ENCODE measurements around the gene ACP4. TPM values are rescaled to one million over a fixed set of nuclear protein-coding genes. Genes with fewer than 3 reads are reported as not detected.

ACP4 gene
- total and polyA plus RNA-seq, 5 donors from 2014 or later = not detected

- H3K27me3 ChIP-seq (ENCODE audit: control insufficient read depth, insufficient read depth, low read length) = peaks cover 3% of the 10 kb centered on the region
- Mint-ChIP-seq H3K27me3 (peaks cover 9% of the 10 kb centered on the region), H3K4me3 (peak overlapping the region in 1 of 4 donors; percentile 31), H3K36me3 (no peaks in the 10 kb centered on the region), H3K27ac (no peak overlapping the region), H3K9me3 (peaks cover 0 to 4% (median 0%) of the 10 kb centered on the region in 7 donors), H3K4me1 (peaks cover 0 to 6% (median 2%) of the 10 kb centered on the region in 4 donors)
- H3K27ac ChIP-seq (ENCODE audit: insufficient read depth, low read length, poor library complexity, severe bottlenecking) = no peak overlapping the region
- peaks cover 4% of the 10 kb centered on the region for H3K4me1 ChIP-seq (ENCODE audit: control insufficient read depth, insufficient read depth, low read length, poor library complexity, severe bottlenecking)
- no peak for ATAC-seq (ENCODE audit: low read depth in 2 of 2)
- H3K4me3 ChIP-seq (ENCODE audit: low read depth, low read length) = no peak overlapping the region
- no peaks in the 10 kb centered on the region for H3K9me3 ChIP-seq (ENCODE audit: control insufficient read depth in 2 of 2, low read length in 2 of 2)
- no peak for DNase-seq
- H3K36me3 ChIP-seq (ENCODE audit: control insufficient read depth, insufficient read depth, low read length) = no peaks in the 10 kb centered on the region
Measured at GRCh38 chr19:50812474-50812873, 22.3 kb downstream of the ACP4 start.

- Mint-ChIP-seq H3K9me3 (peaks cover 0 to 5% (median 0%) of the 10 kb centered on the region in 7 donors), H3K27ac (no peak overlapping the region), H3K4me3 (no peak overlapping the region), H3K27me3 (peaks cover 21% of the 10 kb centered on the region), H3K4me1 (peaks cover 0 to 18% (median 6%) of the 10 kb centered on the region in 4 donors), H3K36me3 (no peaks in the 10 kb centered on the region)
- ATAC-seq (ENCODE audit: low read depth in 2 of 2) (no peak), DNase-seq (no peak)
- Histone ChIP-seq H3K4me1 (ENCODE audit: control insufficient read depth, insufficient read depth, low read length, poor library complexity, severe bottlenecking) (peaks cover 14% of the 10 kb centered on the region), H3K27me3 (ENCODE audit: control insufficient read depth, insufficient read depth, low read length) (peaks cover 5% of the 10 kb centered on the region), H3K4me3 (ENCODE audit: low read depth, low read length) (no peak overlapping the region), H3K27ac (ENCODE audit: insufficient read depth, low read length, poor library complexity, severe bottlenecking) (no peak overlapping the region), H3K36me3 (ENCODE audit: control insufficient read depth, insufficient read depth, low read length) (no peaks in the 10 kb centered on the region), H3K9me3 (ENCODE audit: control insufficient read depth in 2 of 2, low read length in 2 of 2) (no peaks in the 10 kb centered on the region)
Measured at GRCh38 chr19:50814883-50815282, 24.7 kb downstream of the ACP4 start.

- ATAC-seq (ENCODE audit: low read depth in 2 of 2) = no peak
- H3K36me3 ChIP-seq (ENCODE audit: control insufficient read depth, insufficient read depth, low read length) = no peaks in the 10 kb centered on the region
- no peak for DNase-seq
- no peaks in the 10 kb centered on the region for H3K9me3 ChIP-seq (ENCODE audit: control insufficient read depth in 2 of 2, low read length in 2 of 2)
- peaks cover 18% of the 10 kb centered on the region for H3K4me1 ChIP-seq (ENCODE audit: control insufficient read depth, insufficient read depth, low read length, poor library complexity, severe bottlenecking)
- no peak overlapping the region for H3K4me3 ChIP-seq (ENCODE audit: low read depth, low read length)
- H3K4me3 Mint-ChIP-seq = no peak overlapping the region
- H3K4me1 Mint-ChIP-seq = peaks cover 0 to 23% (median 10%) of the 10 kb centered on the region in 4 donors
- no peaks in the 10 kb centered on the region for H3K36me3 Mint-ChIP-seq
- H3K27ac ChIP-seq (ENCODE audit: insufficient read depth, low read length, poor library complexity, severe bottlenecking) = no peak overlapping the region
- peaks cover 5% of the 10 kb centered on the region for H3K27me3 ChIP-seq (ENCODE audit: control insufficient read depth, insufficient read depth, low read length)
- peaks cover 0 to 5% (median 0%) of the 10 kb centered on the region in 7 donors for H3K9me3 Mint-ChIP-seq
- no peak overlapping the region for H3K27ac Mint-ChIP-seq
- H3K27me3 Mint-ChIP-seq = peaks cover 26% of the 10 kb centered on the region
Measured at GRCh38 chr19:50815439-50815838, 25.2 kb downstream of the ACP4 start.

- peak in 2 of 3 donors; percentile 29 to 49 for DNase-seq
- ATAC-seq (ENCODE audit: low read depth in 2 of 2) = peak; percentile 44 to 54
- Mint-ChIP-seq H3K4me1 (peaks cover 0 to 30% (median 12%) of the 10 kb centered on the region in 4 donors), H3K27ac (peak overlapping the region; percentile 17 to 57 (median 42)), H3K36me3 (no peaks in the 10 kb centered on the region), H3K27me3 (peaks cover 47% of the 10 kb centered on the region), H3K4me3 (peak overlapping the region; percentile 49 to 87 (median 78)), H3K9me3 (peaks cover 0 to 5% (median 0%) of the 10 kb centered on the region in 7 donors)
- peak overlapping the region; percentile 35 for H3K4me3 ChIP-seq (ENCODE audit: low read depth, low read length)
- H3K36me3 ChIP-seq (ENCODE audit: control insufficient read depth, insufficient read depth, low read length) = no peaks in the 10 kb centered on the region
- peaks cover 5% of the 10 kb centered on the region for H3K27me3 ChIP-seq (ENCODE audit: control insufficient read depth, insufficient read depth, low read length)
- peaks cover 20% of the 10 kb centered on the region for H3K4me1 ChIP-seq (ENCODE audit: control insufficient read depth, insufficient read depth, low read length, poor library complexity, severe bottlenecking)
- no peaks in the 10 kb centered on the region for H3K9me3 ChIP-seq (ENCODE audit: control insufficient read depth in 2 of 2, low read length in 2 of 2)
- H3K27ac ChIP-seq (ENCODE audit: insufficient read depth, low read length, poor library complexity, severe bottlenecking) = no peak overlapping the region
Measured at GRCh38 chr19:50817941-50818858, 28.0 kb downstream of the ACP4 start.

GRCh38 chr19:50818859-50819472 is 28.8 kb downstream of the ACP4 start:
- no peak for DNase-seq
- Mint-ChIP-seq H3K9me3 (peaks cover 0 to 5% (median 0%) of the 10 kb centered on the region in 7 donors), H3K4me3 (peak overlapping the region; percentile 49 to 87 (median 78)), H3K4me1 (peaks cover 0 to 30% (median 12%) of the 10 kb centered on the region in 4 donors), H3K36me3 (no peaks in the 10 kb centered on the region), H3K27me3 (peaks cover 47% of the 10 kb centered on the region), H3K27ac (peak overlapping the region in 2 of 3 donors; percentile 17 to 42)
- Histone ChIP-seq H3K4me3 (ENCODE audit: low read depth, low read length) (no peak overlapping the region), H3K9me3 (ENCODE audit: control insufficient read depth in 2 of 2, low read length in 2 of 2) (no peaks in the 10 kb centered on the region), H3K4me1 (ENCODE audit: control insufficient read depth, insufficient read depth, low read length, poor library complexity, severe bottlenecking) (peaks cover 20% of the 10 kb centered on the region), H3K36me3 (ENCODE audit: control insufficient read depth, insufficient read depth, low read length) (no peaks in the 10 kb centered on the region), H3K27me3 (ENCODE audit: control insufficient read depth, insufficient read depth, low read length) (peaks cover 5% of the 10 kb centered on the region), H3K27ac (ENCODE audit: insufficient read depth, low read length, poor library complexity, severe bottlenecking) (no peak overlapping the region)
- no peak for ATAC-seq (ENCODE audit: low read depth in 2 of 2)

GRCh38 chr19:50819636-50820035 is 29.4 kb downstream of the ACP4 start:
- Mint-ChIP-seq H3K4me3 (peak overlapping the region in 1 of 4 donors; percentile 77), H3K27me3 (peaks cover 48% of the 10 kb centered on the region), H3K9me3 (peaks cover 0 to 5% (median 0%) of the 10 kb centered on the region in 7 donors), H3K36me3 (no peaks in the 10 kb centered on the region), H3K4me1 (peaks cover 0 to 30% (median 12%) of the 10 kb centered on the region in 4 donors), H3K27ac (no peak overlapping the region)
- Histone ChIP-seq H3K4me1 (ENCODE audit: control insufficient read depth, insufficient read depth, low read length, poor library complexity, severe bottlenecking) (peaks cover 20% of the 10 kb centered on the region), H3K27me3 (ENCODE audit: control insufficient read depth, insufficient read depth, low read length) (peaks cover 4% of the 10 kb centered on the region), H3K27ac (ENCODE audit: insufficient read depth, low read length, poor library complexity, severe bottlenecking) (no peak overlapping the region), H3K9me3 (ENCODE audit: control insufficient read depth in 2 of 2, low read length in 2 of 2) (no peaks in the 10 kb centered on the region), H3K4me3 (ENCODE audit: low read depth, low read length) (no peak overlapping the region), H3K36me3 (ENCODE audit: control insufficient read depth, insufficient read depth, low read length) (no peaks in the 10 kb centered on the region)
- DNase-seq (no peak), ATAC-seq (ENCODE audit: low read depth in 2 of 2) (no peak)

GRCh38 chr19:50820086-50820485 is 29.9 kb downstream of the ACP4 start:
- Histone ChIP-seq H3K27ac (ENCODE audit: insufficient read depth, low read length, poor library complexity, severe bottlenecking) (no peak overlapping the region), H3K4me3 (ENCODE audit: low read depth, low read length) (no peak overlapping the region), H3K36me3 (ENCODE audit: control insufficient read depth, insufficient read depth, low read length) (no peaks in the 10 kb centered on the region), H3K9me3 (ENCODE audit: control insufficient read depth in 2 of 2, low read length in 2 of 2) (no peaks in the 10 kb centered on the region), H3K4me1 (ENCODE audit: control insufficient read depth, insufficient read depth, low read length, poor library complexity, severe bottlenecking) (peaks cover 20% of the 10 kb centered on the region), H3K27me3 (ENCODE audit: control insufficient read depth, insufficient read depth, low read length) (peaks cover 3% of the 10 kb centered on the region)
- Mint-ChIP-seq H3K27me3 (peaks cover 53% of the 10 kb centered on the region), H3K4me3 (peak overlapping the region; percentile 8 to 77 (median 46)), H3K27ac (peak overlapping the region in 1 of 3 donors; percentile 33), H3K4me1 (peaks cover 0 to 30% (median 12%) of the 10 kb centered on the region in 4 donors), H3K9me3 (peaks cover 0 to 5% (median 0%) of the 10 kb centered on the region in 7 donors), H3K36me3 (no peaks in the 10 kb centered on the region)
- DNase-seq (no peak), ATAC-seq (ENCODE audit: low read depth in 2 of 2) (no peak)
